Thyroid gland (tissue), 4 donors: ENCODE results near the gene BMP8B.

Experiments
- POLR2A ChIP-seq, 2 donors: fragments of 450-650 bp; IDR thresholded peaks; one replicate each; pipeline ENCODE4 v1.6.1; 2017; ENCODE audit warnings: antibody characterized with exemption in 2 of 2, mild to moderate bottlenecking in 2 of 2, moderate library complexity in 1 of 2
- TF ChIP-seq, protein P1 (sequence below), 6 experiments: fragments of 200-600 bp in 3 of 6; fragments of 450-650 bp in 3 of 6; sonication (generic) in 3 of 6; IDR thresholded peaks; one replicate each; pipeline ENCODE4 v1.5.1; 2016 to 2019; ENCODE audit warnings: antibody characterized with exemption in 6 of 6, mild to moderate bottlenecking in 2 of 6, inconsistent platforms in 1 of 6, moderate library complexity in 1 of 6

DNA sequence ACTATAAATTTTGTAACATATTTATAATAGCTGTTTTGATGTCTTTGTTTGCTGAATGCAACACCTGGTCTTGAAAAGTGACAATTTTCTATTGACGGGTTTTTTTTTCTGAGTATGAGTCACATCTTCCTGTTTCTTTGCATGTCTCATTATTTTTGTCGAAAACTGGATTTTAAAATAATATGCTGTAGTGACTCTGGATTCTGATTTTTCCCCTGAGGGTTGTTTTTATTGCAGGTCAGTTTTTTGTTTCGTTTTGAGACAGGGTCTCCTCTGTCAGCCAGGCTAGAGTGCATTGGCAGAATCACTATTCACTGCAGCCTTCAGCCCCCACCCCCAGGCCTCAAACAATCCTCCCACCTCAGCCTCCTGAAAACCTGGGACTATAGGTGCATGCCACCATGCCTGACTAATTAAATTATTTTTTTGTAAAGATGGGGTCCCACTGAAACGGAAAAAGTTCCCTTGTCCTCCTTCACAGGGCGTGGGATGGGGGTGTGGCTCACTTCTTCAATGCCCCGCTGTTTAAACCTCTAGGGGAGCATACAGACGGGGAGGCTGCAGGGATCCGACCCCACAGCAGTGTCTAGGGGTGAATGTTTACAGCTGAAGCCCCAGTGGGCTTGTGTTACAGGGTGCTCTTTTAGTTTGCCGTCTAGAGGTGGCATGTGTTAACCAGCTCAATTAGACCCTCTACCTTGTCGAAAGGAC lies 61.3 kb downstream of the BMP8B start:
- TF ChIP-seq, protein P1, sequence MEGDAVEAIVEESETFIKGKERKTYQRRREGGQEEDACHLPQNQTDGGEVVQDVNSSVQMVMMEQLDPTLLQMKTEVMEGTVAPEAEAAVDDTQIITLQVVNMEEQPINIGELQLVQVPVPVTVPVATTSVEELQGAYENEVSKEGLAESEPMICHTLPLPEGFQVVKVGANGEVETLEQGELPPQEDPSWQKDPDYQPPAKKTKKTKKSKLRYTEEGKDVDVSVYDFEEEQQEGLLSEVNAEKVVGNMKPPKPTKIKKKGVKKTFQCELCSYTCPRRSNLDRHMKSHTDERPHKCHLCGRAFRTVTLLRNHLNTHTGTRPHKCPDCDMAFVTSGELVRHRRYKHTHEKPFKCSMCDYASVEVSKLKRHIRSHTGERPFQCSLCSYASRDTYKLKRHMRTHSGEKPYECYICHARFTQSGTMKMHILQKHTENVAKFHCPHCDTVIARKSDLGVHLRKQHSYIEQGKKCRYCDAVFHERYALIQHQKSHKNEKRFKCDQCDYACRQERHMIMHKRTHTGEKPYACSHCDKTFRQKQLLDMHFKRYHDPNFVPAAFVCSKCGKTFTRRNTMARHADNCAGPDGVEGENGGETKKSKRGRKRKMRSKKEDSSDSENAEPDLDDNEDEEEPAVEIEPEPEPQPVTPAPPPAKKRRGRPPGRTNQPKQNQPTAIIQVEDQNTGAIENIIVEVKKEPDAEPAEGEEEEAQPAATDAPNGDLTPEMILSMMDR (IDR thresholded peaks at IDR 0.05): no peak
- no peak for TF ChIP-seq POLR2A (IDR thresholded peaks at IDR 0.05)
